ENCODE results near the gene FSTL3.

Gene FSTL3

DNA sequence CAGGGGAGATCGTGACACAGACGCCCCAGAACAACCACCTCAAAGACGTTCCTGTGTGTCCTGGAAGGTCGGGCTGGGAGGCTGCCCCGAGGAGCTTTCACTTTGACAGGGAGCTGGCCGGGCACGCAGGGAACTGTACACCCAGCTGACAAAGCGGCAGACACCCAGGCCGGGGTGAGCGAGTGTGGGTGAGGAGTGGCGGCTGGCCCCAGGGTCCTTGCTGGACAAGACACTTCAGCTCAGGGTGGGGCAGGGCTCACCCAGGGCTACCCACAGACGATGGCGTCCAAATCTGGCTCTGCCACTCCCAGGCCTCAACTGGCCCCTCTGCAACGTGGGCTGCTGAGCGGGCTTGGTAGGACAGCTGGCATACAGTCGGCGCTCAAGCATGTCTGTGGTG is 34.5 kb upstream of the FSTL3 start:
- TF ChIP-seq, protein P1, sequence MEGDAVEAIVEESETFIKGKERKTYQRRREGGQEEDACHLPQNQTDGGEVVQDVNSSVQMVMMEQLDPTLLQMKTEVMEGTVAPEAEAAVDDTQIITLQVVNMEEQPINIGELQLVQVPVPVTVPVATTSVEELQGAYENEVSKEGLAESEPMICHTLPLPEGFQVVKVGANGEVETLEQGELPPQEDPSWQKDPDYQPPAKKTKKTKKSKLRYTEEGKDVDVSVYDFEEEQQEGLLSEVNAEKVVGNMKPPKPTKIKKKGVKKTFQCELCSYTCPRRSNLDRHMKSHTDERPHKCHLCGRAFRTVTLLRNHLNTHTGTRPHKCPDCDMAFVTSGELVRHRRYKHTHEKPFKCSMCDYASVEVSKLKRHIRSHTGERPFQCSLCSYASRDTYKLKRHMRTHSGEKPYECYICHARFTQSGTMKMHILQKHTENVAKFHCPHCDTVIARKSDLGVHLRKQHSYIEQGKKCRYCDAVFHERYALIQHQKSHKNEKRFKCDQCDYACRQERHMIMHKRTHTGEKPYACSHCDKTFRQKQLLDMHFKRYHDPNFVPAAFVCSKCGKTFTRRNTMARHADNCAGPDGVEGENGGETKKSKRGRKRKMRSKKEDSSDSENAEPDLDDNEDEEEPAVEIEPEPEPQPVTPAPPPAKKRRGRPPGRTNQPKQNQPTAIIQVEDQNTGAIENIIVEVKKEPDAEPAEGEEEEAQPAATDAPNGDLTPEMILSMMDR (IDR thresholded peaks at IDR 0.05; ENCODE audit: borderline replicate concordance, control extremely low read depth, extremely low read depth, insufficient read depth, missing control alignments), result no peak
- in situ Hi-C loops (cut with MboI; ENCODE audit: low sequenced_read_pairs, unreplicated experiment), result no loop called here
- DNase-seq (ENCODE audit: low spot score), result no peak

DNA sequence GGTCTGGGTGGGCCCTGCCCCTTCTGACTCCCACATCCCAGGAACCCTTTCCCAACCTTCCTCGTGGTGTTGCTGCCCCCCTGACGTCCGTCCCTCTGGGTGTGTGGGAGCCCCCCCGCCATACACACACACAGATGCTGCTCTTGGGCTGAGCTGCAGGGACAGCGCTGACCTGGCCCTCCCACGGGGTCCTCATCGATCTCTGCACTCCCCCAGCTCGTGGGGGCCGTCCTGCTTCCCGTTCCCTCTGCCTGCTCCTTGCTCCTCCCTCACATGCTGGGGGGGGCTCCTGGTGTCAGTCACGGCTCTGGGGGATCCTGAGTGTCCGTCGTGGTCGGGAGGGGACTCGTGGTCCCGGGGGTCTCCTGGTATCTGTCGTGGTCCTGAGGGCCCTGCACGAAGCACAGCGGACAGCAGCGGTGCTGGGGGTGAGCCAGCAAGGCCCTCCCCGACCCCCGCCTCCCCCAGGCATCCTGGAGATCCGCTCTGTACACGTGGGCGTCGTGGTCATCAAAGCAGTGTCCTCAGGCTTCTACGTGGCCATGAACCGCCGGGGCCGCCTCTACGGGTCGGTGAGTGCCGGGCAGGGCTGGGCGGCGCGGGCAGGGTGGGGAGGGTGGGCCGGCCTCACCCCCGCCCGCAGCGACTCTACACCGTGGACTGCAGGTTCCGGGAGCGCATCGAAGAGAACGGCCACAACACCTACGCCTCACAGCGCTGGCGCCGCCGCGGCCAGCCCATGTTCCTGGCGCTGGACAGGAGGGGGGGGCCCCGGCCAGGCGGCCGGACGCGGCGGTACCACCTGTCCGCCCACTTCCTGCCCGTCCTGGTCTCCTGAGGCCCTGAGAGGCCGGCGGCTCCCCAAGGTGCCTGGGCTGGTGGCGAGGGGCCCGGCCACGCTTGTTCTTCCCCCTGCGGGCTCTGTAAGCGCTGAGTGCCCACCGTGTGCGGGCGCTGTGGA is 33.1 kb upstream of the FSTL3 start:
- in situ Hi-C loops (cut with MboI; ENCODE audit: low sequenced_read_pairs, unreplicated experiment), result no loop called here
- DNase-seq (ENCODE audit: low spot score), result no peak
- TF ChIP-seq, protein P1 (IDR thresholded peaks at IDR 0.05; ENCODE audit: borderline replicate concordance, control extremely low read depth, extremely low read depth, insufficient read depth, missing control alignments), result no peak

DNA sequence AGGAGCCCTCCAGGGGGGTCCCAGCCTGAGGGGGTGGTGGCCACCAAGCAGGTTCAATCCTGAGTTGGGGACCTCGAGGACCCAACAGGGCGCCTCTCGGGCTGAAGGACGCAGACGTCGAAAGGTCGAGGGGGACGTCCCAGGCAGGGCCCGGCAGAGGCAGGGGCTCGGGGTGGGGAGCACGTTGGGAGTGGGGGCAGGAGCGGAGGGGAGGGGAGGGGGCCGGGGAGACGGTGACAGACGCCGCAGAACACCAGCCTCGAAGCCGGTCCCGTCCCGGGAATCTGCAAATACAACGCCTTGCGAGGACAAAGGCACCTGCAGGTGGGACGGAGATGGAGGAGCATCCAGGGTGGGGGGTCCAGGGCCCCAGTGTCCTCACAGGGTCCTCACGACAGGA is 32.5 kb upstream of the FSTL3 start:
- no peak for DNase-seq (ENCODE audit: low spot score)
- in situ Hi-C loops (cut with MboI; ENCODE audit: low sequenced_read_pairs, unreplicated experiment), result no loop called here
- TF ChIP-seq, protein P1 (IDR thresholded peaks at IDR 0.05; ENCODE audit: borderline replicate concordance, control extremely low read depth, extremely low read depth, insufficient read depth, missing control alignments), result no peak

DNA sequence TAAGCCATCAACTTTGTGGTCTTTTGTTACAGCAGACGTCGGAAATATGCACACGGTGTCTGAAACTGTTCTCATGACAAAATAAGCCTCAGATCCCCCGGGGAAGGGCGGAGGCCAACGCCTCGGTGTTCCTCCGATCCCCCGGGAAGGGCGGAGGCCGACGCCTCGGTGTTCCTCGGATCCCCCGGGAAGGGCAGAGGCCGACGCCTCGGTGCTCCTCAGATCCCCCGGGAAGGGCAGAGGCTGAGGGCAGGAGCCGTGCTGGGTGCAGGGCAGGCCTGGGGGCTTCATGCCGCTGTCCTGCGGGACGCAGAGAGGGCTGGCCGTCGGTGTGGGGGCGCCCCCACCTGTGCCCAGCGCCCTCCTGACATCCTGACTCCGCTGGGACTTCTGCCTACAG is 31.8 kb upstream of the FSTL3 start:
- no peak for DNase-seq (ENCODE audit: low spot score)
- in situ Hi-C loops (cut with MboI; ENCODE audit: low sequenced_read_pairs, unreplicated experiment), result no loop called here
- TF ChIP-seq, protein P1 (IDR thresholded peaks at IDR 0.05; ENCODE audit: borderline replicate concordance, control extremely low read depth, extremely low read depth, insufficient read depth, missing control alignments), result no peak

DNA sequence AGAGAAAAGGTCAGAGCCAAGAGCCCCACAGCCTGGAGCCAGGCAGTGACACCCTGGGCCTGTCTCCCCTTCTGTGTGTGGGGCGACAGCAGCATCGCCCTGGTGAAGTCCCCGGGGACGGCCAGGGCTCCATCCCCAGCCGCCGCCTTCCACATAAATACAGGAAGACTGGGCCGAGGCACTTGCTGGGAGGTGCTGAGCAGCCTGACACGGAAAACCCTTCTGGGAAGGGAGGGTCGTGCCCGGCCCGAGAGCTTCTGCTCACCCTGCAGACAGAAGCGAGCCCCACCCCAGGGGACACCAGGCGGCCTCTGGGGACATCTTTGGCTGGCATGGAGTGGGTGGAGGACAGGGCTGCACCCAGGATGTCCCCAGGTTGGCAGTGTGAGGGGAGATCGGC is 31.4 kb upstream of the FSTL3 start:
- no peak for DNase-seq (ENCODE audit: low spot score)
- TF ChIP-seq, protein P1 (IDR thresholded peaks at IDR 0.05; ENCODE audit: borderline replicate concordance, control extremely low read depth, extremely low read depth, insufficient read depth, missing control alignments), result no peak
- in situ Hi-C loops (cut with MboI; ENCODE audit: low sequenced_read_pairs, unreplicated experiment), result no loop called here

DNA sequence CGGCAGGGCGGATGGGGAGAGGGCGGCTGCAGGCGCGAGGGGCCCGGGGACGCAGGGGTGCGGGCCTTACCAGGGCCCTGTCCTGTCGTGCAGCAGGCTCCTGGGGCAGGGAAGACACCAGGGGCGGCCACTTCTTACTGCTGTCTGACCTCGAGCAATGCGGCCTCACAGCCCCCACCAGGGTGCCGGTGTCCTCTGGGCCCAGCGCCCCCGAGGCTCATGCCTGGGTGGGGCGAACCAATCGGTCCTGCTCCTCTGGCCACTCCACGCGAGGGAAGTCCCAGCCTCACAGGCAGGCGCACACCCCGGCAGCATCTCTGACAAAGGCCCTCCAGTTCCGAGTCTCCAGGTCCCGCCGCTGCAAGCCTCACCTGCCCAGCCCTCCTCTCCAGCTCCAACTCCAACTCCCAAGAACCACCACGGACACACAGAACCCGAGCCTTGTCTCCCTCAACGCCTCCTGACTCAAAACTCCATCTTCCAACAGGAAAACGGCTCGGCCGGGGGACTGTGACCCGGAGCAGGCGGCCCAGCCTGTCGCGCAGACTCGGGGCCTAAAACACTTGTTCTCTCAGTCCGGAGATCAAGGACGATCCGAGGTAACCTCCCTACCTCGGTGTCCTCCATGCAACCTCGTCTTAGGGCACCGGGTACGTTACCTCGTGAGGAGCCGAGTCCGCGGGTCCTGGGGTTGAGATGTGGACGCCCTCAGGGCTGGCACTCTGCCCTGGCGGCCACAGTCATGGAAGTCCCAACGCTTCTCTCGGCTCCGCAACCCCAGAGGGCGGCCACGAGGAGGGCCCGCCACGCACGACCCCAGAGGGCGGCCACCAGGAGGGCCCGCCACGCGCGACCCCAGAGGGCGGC is 30.0 kb upstream of the FSTL3 start:
- TF ChIP-seq, protein P1 (IDR thresholded peaks at IDR 0.05; ENCODE audit: borderline replicate concordance, control extremely low read depth, extremely low read depth, insufficient read depth, missing control alignments), result no peak
- DNase-seq (ENCODE audit: low spot score), result no peak
- in situ Hi-C loops (cut with MboI; ENCODE audit: low sequenced_read_pairs, unreplicated experiment), result no loop called here

All from GM13976 (cell line).